HFFc6 (cell line): ENCODE data around the gene EVPL. TPM values are rescaled to one million over a fixed set of nuclear protein-coding genes. Genes with fewer than 3 reads are reported as not detected.
"Not testable (repeated sequence)": the region's sequence is repeated elsewhere in the genome, so short reads cannot be mapped to it uniquely, and the experiment has no call there.

Source experiments
- DNase-seq: peaks from one replicate; pipeline ENCODE4 v3.0.0-alpha.2; 2018
- H3K27ac Mint-ChIP-seq: 2 replicates; pipeline ENCODE4 v1.8.0; 2020; ENCODE audit warnings: mild to moderate bottlenecking, mixed read lengths
- H3K27me3 Mint-ChIP-seq: 2 replicates; pipeline ENCODE4 v1.8.0; 2021; ENCODE audit warnings: mild to moderate bottlenecking, moderate library complexity, mixed read lengths; ENCODE audit not compliant: insufficient read depth
- H3K36me3 Mint-ChIP-seq: 2 replicates; pipeline ENCODE4 v1.8.0; 2021; ENCODE audit warnings: low read depth, mixed read lengths
- H3K4me1 Mint-ChIP-seq: 2 replicates; pipeline ENCODE4 v1.8.0; 2020; ENCODE audit warnings: low read depth, mixed read lengths
- H3K4me3 Mint-ChIP-seq: 2 replicates; pipeline ENCODE4 v1.8.0; 2020; ENCODE audit warnings: mild to moderate bottlenecking, moderate library complexity, mixed read lengths
- H3K9me3 Mint-ChIP-seq: 2 replicates; pipeline ENCODE4 v1.8.0; 2020; ENCODE audit warnings: mild to moderate bottlenecking, mixed read lengths
- total RNA-seq, 6 experiments: library from RNA; stranded (reverse); fragmentation: NEBNext Ultra II Directional; extraction: Animal tissue kit (Norgen Biotek cat#: 25700); gene quantifications; 2 replicates in 1 of 6; 3 replicates in 5 of 6; pipeline ENCODE4 v1.2.3, GENCODE V29; 2021
- TF ChIP-seq, protein P1 (sequence below): fragments of 200-600 bp; sonication (generic); IDR thresholded peaks from 2 replicates; pipeline ENCODE4 v1.5.0; 2021; ENCODE audit warnings: antibody characterized with exemption, mild to moderate bottlenecking

The EVPL gene
- total RNA-seq, 6 experiments from 2014 or later, result not detected

DNA sequence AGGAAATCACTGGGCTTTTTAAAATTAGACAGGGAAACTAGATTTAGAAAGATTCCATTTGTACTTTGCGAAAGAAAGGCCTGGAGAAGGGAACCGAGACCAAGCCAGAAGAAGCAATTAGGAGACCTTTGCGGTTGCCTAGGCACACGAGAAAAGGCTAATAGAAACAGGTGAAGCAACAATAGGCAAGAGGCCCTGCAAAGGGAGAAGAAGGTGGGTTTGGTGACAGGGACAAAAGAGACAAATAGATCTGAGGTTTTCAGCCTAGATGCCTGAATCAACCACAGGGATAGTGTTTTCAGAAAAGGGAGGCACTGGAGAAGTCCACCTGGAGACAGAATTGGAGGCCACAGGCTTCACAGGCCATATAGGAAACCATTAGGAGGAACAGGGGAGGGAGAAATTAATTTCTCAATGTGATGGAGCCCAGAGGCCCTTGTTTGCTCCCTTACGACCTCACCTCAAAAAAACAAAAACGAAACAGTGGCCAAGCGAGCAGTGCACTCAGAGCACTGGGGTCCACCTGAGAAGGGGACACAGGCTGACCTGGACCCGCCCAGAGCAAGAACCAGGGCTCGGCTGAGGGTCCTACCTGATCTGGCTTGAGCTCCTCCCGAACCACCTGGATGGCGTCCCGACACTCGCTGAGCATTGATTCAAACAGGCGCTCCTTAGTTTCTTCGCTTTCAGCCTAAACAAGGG is 22.9 kb upstream of the EVPL start:
- Mint-ChIP-seq H3K4me3 (no peak overlapping the region), H3K4me1 (peaks cover 33% of the 10 kb centered on the region), H3K36me3 (peaks cover 61% of the 10 kb centered on the region), H3K27me3 (no peaks in the 10 kb centered on the region; the same call in 1 of the 2 replicates), H3K9me3 (no peaks in the 10 kb centered on the region), H3K27ac (no peak overlapping the region)
- no peak for DNase-seq
- TF ChIP-seq, protein P1, sequence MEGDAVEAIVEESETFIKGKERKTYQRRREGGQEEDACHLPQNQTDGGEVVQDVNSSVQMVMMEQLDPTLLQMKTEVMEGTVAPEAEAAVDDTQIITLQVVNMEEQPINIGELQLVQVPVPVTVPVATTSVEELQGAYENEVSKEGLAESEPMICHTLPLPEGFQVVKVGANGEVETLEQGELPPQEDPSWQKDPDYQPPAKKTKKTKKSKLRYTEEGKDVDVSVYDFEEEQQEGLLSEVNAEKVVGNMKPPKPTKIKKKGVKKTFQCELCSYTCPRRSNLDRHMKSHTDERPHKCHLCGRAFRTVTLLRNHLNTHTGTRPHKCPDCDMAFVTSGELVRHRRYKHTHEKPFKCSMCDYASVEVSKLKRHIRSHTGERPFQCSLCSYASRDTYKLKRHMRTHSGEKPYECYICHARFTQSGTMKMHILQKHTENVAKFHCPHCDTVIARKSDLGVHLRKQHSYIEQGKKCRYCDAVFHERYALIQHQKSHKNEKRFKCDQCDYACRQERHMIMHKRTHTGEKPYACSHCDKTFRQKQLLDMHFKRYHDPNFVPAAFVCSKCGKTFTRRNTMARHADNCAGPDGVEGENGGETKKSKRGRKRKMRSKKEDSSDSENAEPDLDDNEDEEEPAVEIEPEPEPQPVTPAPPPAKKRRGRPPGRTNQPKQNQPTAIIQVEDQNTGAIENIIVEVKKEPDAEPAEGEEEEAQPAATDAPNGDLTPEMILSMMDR, result no peak

DNA sequence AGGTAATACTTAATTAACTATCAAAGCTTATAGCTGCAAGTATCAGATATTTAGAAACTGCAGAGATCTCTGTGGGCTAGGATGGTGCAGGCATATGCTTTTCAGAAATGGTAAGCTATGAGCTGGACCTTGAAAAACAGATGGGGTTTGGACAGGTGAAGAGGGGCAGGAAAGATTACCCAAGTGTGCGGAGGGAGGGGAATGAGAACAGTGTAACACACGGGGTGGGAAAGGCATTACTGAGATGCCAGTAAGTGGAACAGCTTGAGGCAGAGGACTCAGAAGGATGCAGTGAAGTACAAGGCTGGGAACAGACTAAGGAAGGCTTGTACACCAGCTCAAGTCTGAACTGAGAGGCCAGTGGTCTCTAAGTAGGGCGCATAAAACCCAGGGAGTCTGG is 22.1 kb upstream of the EVPL start:
- H3K36me3 Mint-ChIP-seq, result peaks cover 59% of the 10 kb centered on the region
- H3K4me1 Mint-ChIP-seq, result peaks cover 31% of the 10 kb centered on the region
- H3K27me3 Mint-ChIP-seq, result no peaks in the 10 kb centered on the region; the same call in 1 of the 2 replicates
- no peaks in the 10 kb centered on the region for H3K9me3 Mint-ChIP-seq
- H3K4me3 Mint-ChIP-seq, result no peak overlapping the region
- H3K27ac Mint-ChIP-seq, result peak overlapping the region; percentile 71
- DNase-seq, result no peak
- TF ChIP-seq, protein P1, result no peak

DNA sequence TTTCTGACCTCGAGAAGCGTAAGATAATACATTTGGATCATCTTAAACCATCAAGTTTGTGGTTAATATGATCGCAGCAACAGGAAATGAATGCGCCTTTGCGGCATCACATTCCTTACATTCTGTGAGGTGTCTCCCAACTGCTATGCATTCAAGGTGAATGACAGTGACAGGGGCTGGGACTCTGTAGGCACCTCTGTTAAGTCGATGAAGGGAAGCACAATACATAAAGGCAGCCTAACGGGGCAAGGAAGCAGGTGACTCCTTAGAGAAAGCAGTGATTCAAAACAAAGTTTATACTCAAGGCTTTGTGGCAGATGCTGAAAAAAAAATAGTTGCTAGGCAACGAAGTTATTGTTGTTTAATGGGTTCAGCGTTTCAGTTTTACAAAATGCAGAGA is 21.6 kb upstream of the EVPL start:
- peaks cover 26% of the 10 kb centered on the region for H3K4me1 Mint-ChIP-seq
- H3K9me3 Mint-ChIP-seq, result no peaks in the 10 kb centered on the region
- no peaks in the 10 kb centered on the region; the same call in 1 of the 2 replicates for H3K27me3 Mint-ChIP-seq
- peak overlapping the region; percentile 71 for H3K27ac Mint-ChIP-seq
- TF ChIP-seq, protein P1, result no peak
- DNase-seq, result peak; percentile 19
- H3K4me3 Mint-ChIP-seq, result no peak overlapping the region
- peaks cover 59% of the 10 kb centered on the region for H3K36me3 Mint-ChIP-seq

DNA sequence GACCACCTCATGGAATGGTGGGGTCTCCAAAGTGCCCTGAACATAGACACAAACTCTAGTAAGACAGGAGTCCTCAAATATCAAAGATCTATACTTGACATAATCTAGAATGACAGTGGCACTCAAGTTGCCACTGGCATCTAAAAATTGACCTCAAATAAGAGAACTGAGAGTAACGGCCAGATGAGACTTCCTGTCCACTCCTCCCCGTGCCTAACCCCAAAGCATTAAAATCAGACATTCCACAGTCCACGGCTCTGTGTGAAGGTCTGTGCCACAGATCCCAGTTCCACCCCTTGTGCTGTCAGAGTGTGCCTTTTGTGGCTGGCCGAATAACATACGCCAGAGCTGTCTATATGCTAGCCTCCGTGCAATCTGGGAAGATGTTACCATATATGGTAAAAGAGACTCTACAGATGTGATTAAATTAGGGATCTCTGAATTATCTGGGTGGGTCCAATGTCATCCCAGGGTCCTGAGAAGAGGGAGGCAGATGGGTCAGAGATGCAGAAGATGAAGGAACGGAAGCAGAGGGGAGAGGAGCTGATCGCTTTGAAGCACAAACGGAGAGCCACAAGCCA is 21.0 kb upstream of the EVPL start:
- no peak overlapping the region for H3K4me3 Mint-ChIP-seq
- H3K27me3 Mint-ChIP-seq, result no peaks in the 10 kb centered on the region; the same call in 1 of the 2 replicates
- DNase-seq, result no peak
- H3K9me3 Mint-ChIP-seq, result no peaks in the 10 kb centered on the region
- TF ChIP-seq, protein P1, result no peak
- peak overlapping the region; percentile 6; the same call in 1 of the 2 replicates for H3K27ac Mint-ChIP-seq
- H3K36me3 Mint-ChIP-seq, result peaks cover 56% of the 10 kb centered on the region
- H3K4me1 Mint-ChIP-seq, result peaks cover 20% of the 10 kb centered on the region

DNA sequence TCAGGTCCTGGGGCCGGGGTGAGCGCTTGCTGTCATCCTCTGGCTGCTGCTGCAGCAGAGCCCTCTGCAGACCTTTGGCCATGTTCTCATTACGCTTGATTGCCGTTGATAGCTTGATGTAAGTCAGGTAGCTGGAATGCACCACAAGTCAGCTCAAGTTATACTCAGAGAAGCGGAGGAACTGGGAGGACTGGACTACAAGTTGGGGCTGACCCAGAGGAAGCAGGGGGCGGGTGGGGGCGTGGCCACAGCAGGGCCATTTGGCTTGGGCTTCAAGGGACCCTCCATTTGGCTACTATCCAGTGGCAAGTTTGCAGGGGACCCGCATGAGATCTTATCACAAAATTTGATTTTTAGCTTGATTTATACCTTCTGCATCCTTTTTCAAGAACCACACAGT is 19.0 kb upstream of the EVPL start:
- Mint-ChIP-seq H3K4me3 (no peak overlapping the region), H3K27me3 (no peaks in the 10 kb centered on the region; the same call in 1 of the 2 replicates), H3K4me1 (peaks cover 15% of the 10 kb centered on the region), H3K9me3 (no peaks in the 10 kb centered on the region), H3K27ac (no peak overlapping the region), H3K36me3 (peaks cover 51% of the 10 kb centered on the region)
- TF ChIP-seq, protein P1, result no peak
- no peak for DNase-seq

DNA sequence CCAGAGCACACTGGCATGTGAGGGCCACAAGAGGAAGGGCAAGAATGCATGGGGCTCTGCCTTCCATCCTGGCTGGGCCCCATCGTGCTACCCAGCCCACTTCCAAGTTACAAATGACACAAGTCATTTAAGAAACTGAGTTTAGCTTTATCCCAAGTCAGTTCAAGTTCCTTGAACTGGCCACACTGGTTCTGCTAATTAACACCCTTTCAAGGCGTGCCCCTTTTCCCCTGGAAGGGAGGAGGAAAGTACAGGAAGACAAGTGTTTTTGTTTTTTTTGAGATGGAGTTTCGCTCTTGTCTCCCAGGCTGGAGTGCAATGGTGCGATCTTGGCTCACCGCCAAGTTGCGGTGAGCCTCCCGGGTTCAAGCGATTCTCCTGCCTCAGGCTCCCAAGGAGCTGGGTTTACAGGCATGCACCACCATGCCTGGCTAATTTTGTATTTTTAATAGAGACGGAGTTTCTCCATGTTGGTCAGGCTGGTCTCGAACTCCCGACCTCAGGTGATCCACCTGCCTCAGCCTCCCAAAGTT is 17.4 kb upstream of the EVPL start:
- Mint-ChIP-seq H3K4me1 (peaks cover 15% of the 10 kb centered on the region), H3K36me3 (peaks cover 39% of the 10 kb centered on the region)
- H3K27me3 Mint-ChIP-seq, DNase-seq, H3K4me3 Mint-ChIP-seq, H3K9me3 Mint-ChIP-seq, H3K27ac Mint-ChIP-seq: not testable (repeated sequence)

DNA sequence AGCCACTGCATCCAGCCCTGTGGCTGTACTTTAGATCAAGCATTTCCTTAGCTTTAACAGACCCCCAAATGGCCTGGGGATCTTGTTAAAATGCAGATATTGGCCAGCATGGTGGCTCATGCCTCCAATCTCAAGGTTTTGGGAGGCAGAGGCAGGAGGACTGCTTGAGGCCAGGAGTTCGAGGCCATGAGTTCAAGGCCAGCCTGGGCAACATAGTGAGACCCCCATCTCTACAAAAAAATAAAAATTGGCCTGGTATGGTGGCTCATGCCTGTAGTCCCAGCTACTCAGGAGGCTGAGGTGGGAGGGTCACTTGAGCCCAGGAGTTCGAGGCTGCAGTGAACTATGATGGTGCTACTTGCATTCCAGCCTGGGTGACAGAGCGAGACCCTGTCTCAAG is 15.8 kb upstream of the EVPL start:
- DNase-seq, H3K9me3 Mint-ChIP-seq, H3K4me1 Mint-ChIP-seq, H3K27ac Mint-ChIP-seq, H3K27me3 Mint-ChIP-seq, H3K4me3 Mint-ChIP-seq: not testable (repeated sequence)
- H3K36me3 Mint-ChIP-seq, result peaks cover 39% of the 10 kb centered on the region
